ENCODE results near the gene USHBP1.

The USHBP1 gene

DNA sequence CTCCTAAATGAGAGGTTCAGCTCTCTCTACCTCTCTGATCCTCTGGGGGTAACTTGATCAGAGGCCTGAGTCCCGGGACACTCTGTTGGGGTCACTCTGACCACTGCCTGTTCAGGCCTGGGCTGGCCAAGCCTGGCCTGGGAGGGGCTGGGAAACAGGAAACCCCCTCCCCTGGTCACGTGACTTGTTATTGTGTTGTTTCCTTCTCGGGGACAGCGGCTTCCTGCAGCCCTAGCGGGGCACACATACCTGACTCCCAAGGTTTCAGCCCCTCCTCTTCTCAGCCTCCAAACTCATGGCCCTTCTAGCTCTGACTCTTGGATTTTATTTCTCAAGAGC, at the start of gene USHBP1:
Gene USHBP1, minus strand, starts transcription at position 105 of the 339 bp plus-strand sequence. CDS start 446 bp downstream, outside the sequence.
- DNase-seq (ENCODE audit: low read depth in 2 of 2), result no peak

DNA sequence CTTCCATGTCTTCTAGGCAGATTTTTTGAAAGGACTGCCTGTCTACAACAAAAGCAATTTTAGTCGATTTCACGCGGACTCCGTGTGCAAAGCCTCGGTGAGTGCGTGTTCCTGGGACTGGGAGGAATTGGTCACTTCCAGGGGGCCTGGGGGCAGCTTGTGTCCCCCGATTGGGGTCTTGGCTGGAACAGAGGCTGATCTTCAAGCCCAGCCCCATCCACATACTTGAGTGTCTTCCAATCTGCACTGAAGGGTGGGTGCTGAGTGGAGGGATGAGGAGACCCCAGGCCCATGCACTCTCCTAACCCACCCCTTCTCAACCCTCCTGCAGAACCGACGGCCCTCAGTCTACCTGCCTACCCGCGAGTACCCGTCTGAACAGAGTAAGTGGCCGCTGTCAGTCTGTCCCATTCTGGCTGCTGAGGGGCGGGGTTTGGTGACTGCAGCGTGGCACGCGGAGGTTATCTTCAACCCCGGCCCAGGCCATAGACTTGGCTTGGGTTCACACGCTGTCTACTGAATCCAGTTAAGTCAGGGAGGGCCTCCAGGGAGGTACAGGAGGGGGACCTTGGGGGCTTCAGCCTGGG, 49.6 kb upstream of the USHBP1 start:
- no peak for DNase-seq (ENCODE audit: low read depth in 2 of 2)

DNA sequence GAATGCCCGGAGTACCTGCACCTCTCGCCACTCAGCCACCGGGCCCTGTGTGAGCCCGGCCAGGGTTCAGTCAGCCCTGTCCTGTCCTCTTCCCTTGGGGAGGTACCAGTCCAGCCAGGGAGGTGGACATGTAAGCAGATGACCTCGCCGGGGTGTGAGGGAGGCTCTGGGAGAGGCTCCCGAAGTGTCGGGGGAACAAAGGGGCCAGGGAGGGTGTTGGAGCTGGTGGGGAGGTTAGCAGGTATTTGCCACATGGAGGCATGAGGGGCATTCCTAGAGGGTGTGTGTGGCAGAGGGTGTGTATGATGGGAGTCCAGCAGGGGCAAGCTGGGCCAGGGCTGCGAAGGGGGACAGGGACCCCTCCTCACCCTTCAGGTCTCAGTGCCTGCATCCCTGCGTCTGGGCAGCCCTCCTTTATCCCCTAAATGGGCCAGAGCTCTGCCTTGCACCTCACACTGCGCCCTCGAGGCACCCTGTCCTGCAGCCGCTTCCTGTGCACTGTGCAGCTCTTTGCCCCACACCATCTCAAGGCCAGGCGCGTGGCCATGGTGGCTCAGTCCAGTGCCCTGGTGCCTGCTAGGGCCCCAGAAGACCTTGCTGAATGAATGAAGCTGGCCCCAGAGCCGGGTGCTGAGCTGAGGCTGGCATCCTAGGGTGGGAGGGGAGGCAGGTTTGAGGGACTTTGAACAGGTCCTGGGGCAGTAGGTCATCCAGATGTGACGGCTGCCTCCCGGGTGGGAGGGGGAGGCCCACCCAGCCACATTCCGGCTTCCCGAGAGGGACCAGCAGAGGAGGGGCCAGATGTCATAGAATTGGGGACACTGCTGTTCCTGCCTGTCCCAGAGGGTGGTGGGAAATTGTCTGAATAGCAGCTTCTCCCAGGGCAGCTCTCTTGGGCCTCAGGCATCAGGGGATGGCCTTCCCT, 47.9 kb upstream of the USHBP1 start:
- no peak for DNase-seq (ENCODE audit: low read depth in 2 of 2)

DNA sequence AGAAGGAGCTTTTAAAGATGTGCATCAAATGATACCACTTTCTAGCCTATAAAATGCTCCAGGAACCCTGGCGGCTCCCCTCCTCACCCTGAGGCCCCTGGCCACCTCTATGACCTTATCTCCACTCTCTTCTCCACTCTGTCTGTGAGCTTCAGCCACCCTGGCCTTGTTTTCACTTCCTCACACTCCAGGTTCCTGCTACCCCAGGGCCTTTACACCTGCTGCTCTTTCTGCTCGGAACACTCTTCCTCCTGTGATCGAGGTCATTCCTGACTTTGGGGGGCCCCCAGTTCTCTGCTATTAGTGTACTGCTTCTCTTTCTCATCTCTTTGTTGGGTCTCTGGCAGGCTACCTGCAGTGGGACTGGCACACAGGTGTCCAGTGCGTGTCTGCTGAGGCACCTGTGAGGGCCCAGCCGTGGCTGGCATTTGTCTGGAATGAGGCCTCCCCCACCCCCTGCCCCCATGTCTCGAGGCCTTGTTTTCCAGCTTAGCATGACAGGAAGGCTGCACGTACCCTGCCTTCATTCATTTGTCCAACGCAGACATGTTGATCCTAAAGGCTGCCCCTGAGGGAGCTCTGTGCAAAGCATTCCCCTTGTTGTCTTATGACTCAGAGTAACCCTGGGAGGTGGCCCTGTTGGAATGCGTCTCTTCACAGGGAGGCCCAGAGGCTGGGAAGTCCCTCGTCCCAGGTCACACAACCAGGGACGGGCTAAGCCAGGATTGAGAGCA, 47.1 kb upstream of the USHBP1 start:
- no peak for DNase-seq (ENCODE audit: low read depth in 2 of 2)

DNA sequence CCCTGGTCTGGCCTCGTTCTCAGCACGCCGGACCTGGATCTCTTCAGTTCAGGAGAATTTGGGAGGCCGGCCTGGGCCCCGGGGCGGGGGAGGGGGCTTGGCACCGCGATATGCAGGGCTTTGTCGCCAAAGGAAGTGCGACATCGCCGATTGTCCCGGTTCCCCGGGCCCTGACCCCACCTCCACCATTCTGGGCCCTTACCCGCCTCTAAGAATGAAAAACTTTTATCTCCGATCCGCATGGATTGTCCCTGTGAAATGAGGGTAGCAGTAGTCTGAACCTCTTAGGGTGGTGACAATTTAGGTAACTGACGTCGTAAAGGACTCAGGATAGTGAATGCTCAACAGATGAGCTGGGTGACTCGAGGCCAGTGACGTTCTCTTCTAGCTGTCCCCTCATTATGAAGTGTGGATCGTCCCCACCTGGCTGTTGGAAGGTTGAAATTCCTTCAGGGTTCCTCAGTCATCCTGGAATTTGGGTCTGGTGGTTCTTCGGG, 45.5 kb upstream of the USHBP1 start:
- DNase-seq (ENCODE audit: low read depth in 2 of 2), result no peak

DNA sequence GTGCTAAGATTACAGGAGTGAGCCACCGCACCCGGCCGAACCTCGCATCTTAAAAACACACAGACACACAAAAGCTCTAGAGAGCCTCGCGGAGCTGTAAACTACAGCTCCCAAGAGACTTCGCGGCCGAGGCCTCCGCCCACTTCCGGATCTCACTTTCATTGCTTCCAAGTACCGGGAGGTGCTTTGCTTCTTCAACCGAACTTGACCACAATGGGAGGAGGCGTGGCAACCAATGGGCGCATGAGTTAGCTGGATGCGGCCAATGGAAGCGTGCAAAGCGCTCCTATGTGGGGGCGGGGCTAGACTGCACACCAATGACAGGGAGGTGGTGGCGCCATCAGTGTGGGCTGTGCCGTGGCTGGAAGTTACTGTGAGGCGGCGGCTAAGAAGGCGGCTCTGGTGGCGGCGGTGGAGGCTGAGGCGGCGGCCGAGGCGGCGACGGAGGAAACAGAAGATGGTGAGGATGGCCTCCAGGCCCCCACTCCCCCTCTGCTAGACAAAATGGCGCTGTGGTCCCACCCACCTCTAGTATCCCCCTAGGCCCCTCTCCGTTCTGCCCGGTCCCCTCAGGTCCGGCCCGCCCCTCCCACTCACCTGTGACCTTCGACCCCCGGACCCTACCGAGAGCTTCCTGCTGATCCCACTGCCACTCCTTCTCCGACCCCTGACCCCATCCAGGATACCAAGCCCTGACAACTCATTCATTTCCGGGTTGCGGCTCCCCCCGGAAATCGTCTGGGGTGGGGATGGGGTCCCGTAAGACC, 44.8 kb upstream of the USHBP1 start, which contains the start of gene DDA1:
Gene DDA1, plus strand, starts transcription at position 366 of the 767 bp plus-strand sequence. Its CDS starts 92 bp downstream, at position 458.
- peak; percentile 99 to 100 for DNase-seq (ENCODE audit: low read depth in 2 of 2)

- DNase-seq (ENCODE audit: low read depth in 2 of 2), result no peak
These were observed 43.4 kb upstream of the USHBP1 start for GRCh38 chr19:17307876-17308377.

GRCh38 chr19:17306285-17306714, 41.8 kb upstream of the USHBP1 start:
- no peak for DNase-seq (ENCODE audit: low read depth in 2 of 2)

DNA sequence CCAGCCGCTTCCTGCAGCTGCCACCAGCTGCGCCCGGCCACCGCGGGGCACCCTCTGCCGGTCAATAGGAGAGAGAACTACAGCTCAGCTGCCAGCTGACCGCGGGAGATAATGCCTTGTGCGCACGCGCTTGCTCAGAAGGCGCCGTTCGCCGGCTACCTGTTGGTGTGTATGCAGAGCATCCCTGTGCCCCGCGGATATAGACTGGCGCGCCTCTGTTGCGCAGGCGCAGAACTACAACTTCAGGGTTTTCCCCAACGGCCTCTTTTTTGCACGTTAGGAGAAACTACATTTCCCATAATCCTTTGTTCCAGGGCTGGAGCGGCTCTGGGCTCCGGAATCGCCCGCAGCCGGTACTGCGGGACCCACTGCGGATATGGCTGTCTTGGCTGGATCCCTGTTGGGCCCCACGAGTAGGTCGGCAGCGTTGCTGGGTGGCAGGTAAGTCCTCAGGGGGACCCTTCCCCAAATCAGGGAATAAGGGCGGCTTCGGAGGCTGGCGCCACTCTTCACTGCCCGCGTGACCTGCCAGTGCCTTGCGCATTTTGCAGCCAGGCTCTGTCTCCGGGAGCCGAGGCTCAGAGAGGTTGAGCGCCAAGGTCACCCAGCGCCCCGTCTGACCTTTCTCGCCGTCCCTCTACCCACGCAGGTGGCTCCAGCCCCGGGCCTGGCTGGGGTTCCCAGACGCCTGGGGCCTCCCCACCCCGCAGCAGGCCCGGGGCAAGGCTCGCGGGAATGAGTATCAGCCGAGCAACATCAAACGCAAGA, 41.2 kb upstream of the USHBP1 start, which contains the start of gene MRPL34:
Gene MRPL34, plus strand, starts transcription at position 356 of the 768 bp plus-strand sequence. Its CDS starts 21 bp downstream, at position 377.
- DNase-seq (ENCODE audit: low read depth in 2 of 2), result peak; percentile 91 to 92

- no peak for DNase-seq (ENCODE audit: low read depth in 2 of 2)
These were observed 40.6 kb upstream of the USHBP1 start for GRCh38 chr19:17305216-17305516.

GRCh38 chr19:17304386-17305215, 40.1 kb upstream of the USHBP1 start:
- no peak for DNase-seq (ENCODE audit: low read depth in 2 of 2)

DNA sequence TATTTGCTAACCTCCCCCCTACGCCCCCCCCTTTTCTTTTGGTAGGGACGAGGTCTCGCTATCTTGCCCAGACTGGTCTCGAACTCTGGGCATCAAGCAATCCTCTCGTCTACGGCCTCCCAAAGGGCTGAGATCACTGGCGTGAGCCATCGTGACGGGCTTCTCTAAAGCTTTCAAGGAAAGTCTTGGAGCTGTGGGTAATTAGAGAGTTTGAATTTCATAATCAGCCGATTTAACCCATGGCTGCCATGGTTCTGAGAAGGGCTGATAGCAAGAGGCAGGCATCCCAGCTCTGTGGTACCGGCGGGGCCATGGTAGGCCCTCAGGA, 39.4 kb upstream of the USHBP1 start:
- DNase-seq (ENCODE audit: low read depth in 2 of 2), result no peak

DNA sequence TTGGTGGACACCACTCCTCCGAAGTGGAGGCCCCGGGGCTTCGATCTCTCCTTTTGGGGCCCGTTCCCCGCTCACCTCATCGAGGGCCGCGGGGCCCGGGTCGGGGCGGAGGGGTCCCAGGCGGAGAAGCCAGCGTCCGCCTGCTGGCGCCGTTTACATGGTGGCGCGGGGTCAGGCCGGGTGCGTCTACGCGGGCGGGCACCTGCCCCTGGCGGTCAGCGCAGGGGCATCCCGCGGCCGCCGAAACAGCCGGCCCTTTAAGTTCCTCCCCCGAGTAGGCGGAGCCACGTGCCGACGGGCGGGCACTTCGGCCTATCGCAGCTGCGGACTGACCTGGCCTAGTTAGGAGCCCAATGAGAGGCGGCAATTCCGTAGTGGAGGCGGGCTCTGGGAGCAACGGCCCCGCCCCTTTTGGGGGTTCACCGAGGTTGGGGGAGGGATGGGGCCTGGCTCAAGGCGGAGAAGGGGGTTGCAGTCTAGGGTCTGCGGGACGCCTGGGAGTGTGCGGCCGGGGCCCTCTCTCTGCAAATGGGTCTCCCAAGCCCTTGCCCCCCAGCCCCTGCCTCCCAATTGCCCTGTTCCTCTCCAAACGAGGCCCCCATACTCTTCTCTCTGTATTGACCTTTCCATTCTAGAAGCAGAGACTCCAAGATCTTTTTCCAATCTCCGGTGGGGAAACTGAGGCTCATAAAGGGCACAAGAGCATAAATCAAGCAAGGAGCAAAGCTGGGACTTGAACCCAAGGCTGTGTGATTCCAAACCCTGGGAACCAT, 38.8 kb upstream of the USHBP1 start, which contains the start of gene ABHD8:
Gene ABHD8, minus strand, starts transcription at position 259 of the 773 bp plus-strand sequence. CDS start 1,809 bp downstream, outside the sequence.
- DNase-seq (ENCODE audit: low read depth in 2 of 2), result peak; percentile 87 to 88

DNA sequence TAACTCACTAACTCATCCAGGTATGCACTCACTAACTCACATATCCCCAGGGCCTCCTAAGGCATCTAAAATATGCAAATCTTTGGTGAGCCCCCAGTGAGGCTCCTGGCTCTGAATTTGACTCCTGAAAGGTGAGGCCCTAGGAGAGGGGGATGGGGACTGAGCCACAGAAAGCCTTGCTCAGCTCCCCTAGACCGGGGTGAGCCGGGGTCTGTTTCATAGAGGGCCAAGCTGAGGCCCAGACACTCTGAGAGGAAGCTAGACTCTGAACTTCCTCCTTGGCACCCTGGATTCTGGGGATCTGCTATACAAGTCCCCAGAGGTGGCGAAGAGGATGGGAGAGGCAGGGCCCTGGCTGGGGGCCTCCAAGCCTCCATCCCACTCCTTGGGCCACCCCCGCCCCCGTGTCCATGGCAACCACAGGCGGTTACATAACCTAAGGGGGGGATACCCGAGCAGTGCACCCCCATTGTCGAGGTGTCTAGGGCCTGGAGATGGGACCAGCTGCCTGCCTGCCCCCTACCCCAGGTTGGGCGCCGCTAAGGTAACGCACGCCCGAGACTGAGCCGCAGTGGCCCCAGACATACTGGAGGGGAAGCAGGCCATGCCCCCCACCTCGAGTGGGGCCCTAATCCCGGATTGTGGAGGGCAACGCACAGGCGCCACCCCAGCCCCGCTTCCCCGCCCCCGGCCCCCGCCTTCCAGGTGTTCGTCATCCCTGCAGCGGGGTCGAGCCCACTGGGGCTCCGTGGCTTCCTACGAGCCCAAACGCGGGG, 38.0 kb upstream of the USHBP1 start:
- DNase-seq (ENCODE audit: low read depth in 2 of 2), result no peak

- DNase-seq (ENCODE audit: low read depth in 2 of 2), result no peak
These were observed 36.6 kb upstream of the USHBP1 start for GRCh38 chr19:17300992-17301619.

DNA sequence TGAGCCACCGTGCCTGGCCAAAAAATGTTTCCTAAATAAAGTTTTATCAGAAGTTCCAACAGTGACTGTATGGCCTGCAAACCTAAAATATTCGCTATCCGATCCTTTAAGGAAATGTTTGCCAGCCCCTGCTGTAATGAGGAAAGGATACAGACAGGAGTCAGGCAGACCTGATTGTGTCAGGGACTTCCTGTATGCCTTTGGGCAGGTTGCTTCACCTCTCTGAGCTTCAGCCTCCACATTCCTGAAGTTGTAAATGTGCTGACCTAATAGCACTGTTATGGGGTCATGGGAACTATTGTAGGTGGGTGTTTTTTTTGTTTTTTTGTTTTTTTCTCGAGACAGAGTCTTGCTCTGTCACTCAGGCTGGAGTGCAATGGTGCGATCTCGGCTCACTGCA, 32.4 kb upstream of the USHBP1 start:
- DNase-seq (ENCODE audit: low read depth in 2 of 2), result no peak

GRCh38 chr19:17296273-17296672, 31.7 kb upstream of the USHBP1 start:
- DNase-seq (ENCODE audit: low read depth in 2 of 2), result no peak
